ENCODE results near the gene PRKN.

Gene PRKN

DNA sequence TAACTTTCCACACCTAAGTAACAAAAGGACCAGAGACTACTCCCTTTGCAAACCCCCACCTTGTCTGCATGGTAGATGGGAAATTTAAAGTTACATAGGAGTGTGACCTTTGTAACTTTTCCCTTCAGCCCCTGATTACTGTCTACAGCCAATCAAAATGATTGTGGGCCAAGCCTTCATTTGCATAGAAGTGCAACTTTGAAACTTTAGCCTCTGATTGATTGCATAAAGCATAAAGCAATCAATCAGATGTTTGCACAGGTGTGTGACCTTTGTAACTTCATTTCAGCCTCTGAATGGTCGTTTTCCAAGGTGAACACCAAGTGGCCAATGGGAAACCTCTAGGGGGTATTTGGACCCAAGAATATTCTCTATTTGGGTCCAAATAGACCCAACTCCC lies 46.1 kb downstream of the PRKN start:
- Histone ChIP-seq H3K36me3 (ENCODE audit: insufficient read depth, low read length) (no peaks in the 10 kb centered on the region), H2AFZ (ENCODE audit: low read length) (no peak overlapping the region), H3K4me3 (ENCODE audit: low read depth, low read length, poor library complexity, severe bottlenecking) (no peak overlapping the region), H3K4me2 (ENCODE audit: low read length) (no peak overlapping the region), H3K27me3 (ENCODE audit: insufficient read depth, low read length) (no peaks in the 10 kb centered on the region), H3K4me1 (ENCODE audit: insufficient read depth, low read length, severe bottlenecking) (no peaks in the 10 kb centered on the region), H4K20me1 (ENCODE audit: insufficient read depth, low read length) (no peaks in the 10 kb centered on the region), H3K79me2 (ENCODE audit: insufficient read depth, low read length) (no peaks in the 10 kb centered on the region), H3F3A (ENCODE audit: insufficient read depth, low read length) (no peaks in the 10 kb centered on the region), H3K9me3 (ENCODE audit: low read length) (no peaks in the 10 kb centered on the region), H3K9ac (ENCODE audit: low read length) (no peak overlapping the region), H3K9me2 (ENCODE audit: low read depth, low read length) (no peaks in the 10 kb centered on the region), H3K27ac (ENCODE audit: low read depth, low read length, poor library complexity, severe bottlenecking) (no peak overlapping the region)
- no peak for TF ChIP-seq EZH2 (IDR thresholded peaks at IDR 0.05; ENCODE audit: borderline replicate concordance, low read length)
- TF ChIP-seq, protein P1, sequence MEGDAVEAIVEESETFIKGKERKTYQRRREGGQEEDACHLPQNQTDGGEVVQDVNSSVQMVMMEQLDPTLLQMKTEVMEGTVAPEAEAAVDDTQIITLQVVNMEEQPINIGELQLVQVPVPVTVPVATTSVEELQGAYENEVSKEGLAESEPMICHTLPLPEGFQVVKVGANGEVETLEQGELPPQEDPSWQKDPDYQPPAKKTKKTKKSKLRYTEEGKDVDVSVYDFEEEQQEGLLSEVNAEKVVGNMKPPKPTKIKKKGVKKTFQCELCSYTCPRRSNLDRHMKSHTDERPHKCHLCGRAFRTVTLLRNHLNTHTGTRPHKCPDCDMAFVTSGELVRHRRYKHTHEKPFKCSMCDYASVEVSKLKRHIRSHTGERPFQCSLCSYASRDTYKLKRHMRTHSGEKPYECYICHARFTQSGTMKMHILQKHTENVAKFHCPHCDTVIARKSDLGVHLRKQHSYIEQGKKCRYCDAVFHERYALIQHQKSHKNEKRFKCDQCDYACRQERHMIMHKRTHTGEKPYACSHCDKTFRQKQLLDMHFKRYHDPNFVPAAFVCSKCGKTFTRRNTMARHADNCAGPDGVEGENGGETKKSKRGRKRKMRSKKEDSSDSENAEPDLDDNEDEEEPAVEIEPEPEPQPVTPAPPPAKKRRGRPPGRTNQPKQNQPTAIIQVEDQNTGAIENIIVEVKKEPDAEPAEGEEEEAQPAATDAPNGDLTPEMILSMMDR (IDR thresholded peaks at IDR 0.05; ENCODE audit: low read length): no peak

DNA sequence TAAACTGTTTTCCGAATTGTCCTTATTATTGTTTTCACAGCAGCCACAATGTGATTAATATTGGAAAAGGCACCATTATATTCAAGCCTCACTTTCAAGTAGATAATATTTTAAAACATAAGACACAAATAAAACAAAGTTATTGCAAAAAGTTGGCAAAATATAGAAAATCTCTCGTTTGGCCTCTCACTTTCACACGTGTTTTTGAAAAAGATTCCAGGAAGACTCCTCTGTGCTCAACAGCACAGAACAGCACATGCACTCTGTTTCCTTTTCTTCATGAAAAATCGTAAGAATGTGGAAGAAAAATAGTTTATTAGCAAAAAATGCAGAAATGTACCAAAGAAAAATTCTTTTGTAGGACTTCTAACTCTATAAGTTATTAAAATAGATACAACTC lies 46.7 kb downstream of the PRKN start:
- TF ChIP-seq, protein P1 (IDR thresholded peaks at IDR 0.05; ENCODE audit: low read length): no peak
- TF ChIP-seq EZH2 (IDR thresholded peaks at IDR 0.05; ENCODE audit: borderline replicate concordance, low read length): no peak
- Histone ChIP-seq H3K4me1 (ENCODE audit: insufficient read depth, low read length, severe bottlenecking) (no peaks in the 10 kb centered on the region), H4K20me1 (ENCODE audit: insufficient read depth, low read length) (no peaks in the 10 kb centered on the region), H2AFZ (ENCODE audit: low read length) (no peak overlapping the region), H3K36me3 (ENCODE audit: insufficient read depth, low read length) (no peaks in the 10 kb centered on the region), H3K4me3 (ENCODE audit: low read depth, low read length, poor library complexity, severe bottlenecking) (no peak overlapping the region), H3K4me2 (ENCODE audit: low read length) (no peak overlapping the region), H3K27ac (ENCODE audit: low read depth, low read length, poor library complexity, severe bottlenecking) (no peak overlapping the region), H3F3A (ENCODE audit: insufficient read depth, low read length) (no peaks in the 10 kb centered on the region), H3K9me2 (ENCODE audit: low read depth, low read length) (no peaks in the 10 kb centered on the region), H3K9ac (ENCODE audit: low read length) (no peak overlapping the region), H3K9me3 (ENCODE audit: low read length) (no peaks in the 10 kb centered on the region), H3K27me3 (ENCODE audit: insufficient read depth, low read length) (no peaks in the 10 kb centered on the region), H3K79me2 (ENCODE audit: insufficient read depth, low read length) (no peaks in the 10 kb centered on the region)

DNA sequence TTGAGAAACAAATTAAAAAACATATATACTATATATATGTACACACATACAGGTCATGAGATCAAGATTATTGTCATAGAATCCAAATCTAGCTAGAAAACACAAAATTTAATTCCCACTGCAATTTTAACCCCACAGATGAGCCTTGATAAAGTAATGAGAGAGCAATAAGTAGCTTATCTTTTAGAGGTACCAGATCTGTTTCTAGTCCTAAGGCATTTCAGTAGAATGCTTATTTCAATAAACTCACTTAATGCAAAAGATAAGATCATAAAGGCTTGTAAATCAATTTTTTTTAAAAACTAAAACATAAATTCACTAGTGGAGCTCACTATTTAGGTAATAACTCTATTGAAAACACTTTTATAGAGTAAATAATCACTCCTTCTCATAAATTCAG lies 47.2 kb downstream of the PRKN start:
- Histone ChIP-seq H3F3A (ENCODE audit: insufficient read depth, low read length) (no peaks in the 10 kb centered on the region), H3K27ac (ENCODE audit: low read depth, low read length, poor library complexity, severe bottlenecking) (no peak overlapping the region), H3K27me3 (ENCODE audit: insufficient read depth, low read length) (no peaks in the 10 kb centered on the region), H3K4me2 (ENCODE audit: low read length) (no peak overlapping the region), H3K9ac (ENCODE audit: low read length) (no peak overlapping the region), H3K9me3 (ENCODE audit: low read length) (no peaks in the 10 kb centered on the region), H3K79me2 (ENCODE audit: insufficient read depth, low read length) (no peaks in the 10 kb centered on the region), H2AFZ (ENCODE audit: low read length) (no peak overlapping the region), H4K20me1 (ENCODE audit: insufficient read depth, low read length) (no peaks in the 10 kb centered on the region), H3K4me1 (ENCODE audit: insufficient read depth, low read length, severe bottlenecking) (no peaks in the 10 kb centered on the region), H3K36me3 (ENCODE audit: insufficient read depth, low read length) (no peaks in the 10 kb centered on the region), H3K4me3 (ENCODE audit: low read depth, low read length, poor library complexity, severe bottlenecking) (no peak overlapping the region), H3K9me2 (ENCODE audit: low read depth, low read length) (no peaks in the 10 kb centered on the region)
- TF ChIP-seq EZH2 (IDR thresholded peaks at IDR 0.05; ENCODE audit: borderline replicate concordance, low read length): no peak
- TF ChIP-seq, protein P1 (IDR thresholded peaks at IDR 0.05; ENCODE audit: low read length): no peak

Measured in OCI-LY1 (cell line).